Kidney epithelial cell (primary cell): ENCODE data around the gene COL1A1. TPM values are rescaled to one million over a fixed set of nuclear protein-coding genes. Genes with fewer than 3 reads are reported as not detected.

Source experiments
- DNase-seq: peaks from one replicate; pipeline ENCODE4 v3.0.0-alpha.2; 2010; ENCODE audit warnings: low read depth
- H3K27me3 ChIP-seq: 2 replicates; pipeline ENCODE4 v1.6.0; 2011; ENCODE audit warnings: low read length; ENCODE audit not compliant: control insufficient read depth, insufficient read depth
- H3K36me3 ChIP-seq: 2 replicates; pipeline ENCODE4 v1.5.1; 2011; ENCODE audit warnings: low read length; ENCODE audit not compliant: control insufficient read depth, insufficient read depth
- H3K4me3 ChIP-seq: 2 replicates; pipeline ENCODE4 v1.5.1; 2011; ENCODE audit warnings: low read depth, mild to moderate bottlenecking, control low read depth, low read length
- CTCF ChIP-seq: IDR thresholded peaks from 2 replicates; pipeline ENCODE4 v1.5.1; 2011; ENCODE audit warnings: mild to moderate bottlenecking, moderate library complexity, low read length, control low read depth, inconsistent platforms; ENCODE audit not compliant: insufficient read depth, poor library complexity, severe bottlenecking
- total RNA-seq: library from RNA; depleted of rRNA; stranded (reverse); fragments of >200 nt; gene quantifications from 2 replicates; pipeline ENCODE4 v1.2.3, GENCODE V29; 2015

COL1A1 gene
- total RNA-seq, 1 donor from 2014 or later = 139 TPM

DNA sequence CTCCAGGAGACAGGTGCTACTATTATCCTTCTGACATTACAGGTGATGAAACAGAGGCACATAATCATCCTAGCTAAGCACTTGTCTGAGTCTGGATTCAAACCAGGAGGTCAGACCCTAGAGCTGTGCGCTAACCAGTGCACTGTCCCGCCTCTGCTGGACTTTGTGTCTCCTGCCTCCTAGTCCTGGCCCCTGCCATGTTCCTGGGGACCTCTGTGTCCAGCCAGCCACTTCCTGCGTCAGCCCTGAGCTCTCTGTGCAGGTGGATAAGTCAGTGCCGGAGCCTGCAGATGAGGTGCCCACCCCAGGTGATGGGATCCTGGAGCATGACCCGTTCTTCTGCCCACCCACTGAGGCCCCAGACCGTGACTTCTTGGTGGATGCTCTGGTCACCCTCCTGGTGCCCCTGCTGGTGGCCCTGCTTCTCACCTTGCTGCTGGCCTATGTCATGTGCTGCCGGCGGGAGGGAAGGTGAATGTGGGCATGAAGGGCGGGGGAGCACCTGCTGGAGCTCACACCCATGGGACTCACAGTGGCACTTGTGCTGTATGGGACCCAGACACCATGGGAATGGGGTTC, 31.5 kb downstream of the COL1A1 start:
- TF ChIP-seq CTCF = no peak
- H3K4me3 ChIP-seq = no peak overlapping the region
- no peak for DNase-seq

GRCh38 chr17:50169121-50169764, 32.2 kb downstream of the COL1A1 start:
- Histone ChIP-seq H3K4me3 (no peak overlapping the region), H3K36me3 (no peaks in the 10 kb centered on the region), H3K27me3 (peaks cover 4% of the 10 kb centered on the region)
- DNase-seq = no peak
- TF ChIP-seq CTCF = peak; percentile 91

More for the DNA sequence above, 31.5 kb downstream of the COL1A1 start:
- H3K36me3 ChIP-seq = no peaks in the 10 kb centered on the region
- H3K27me3 ChIP-seq = peaks cover 4% of the 10 kb centered on the region

- Histone ChIP-seq H3K27me3 (peaks cover 4% of the 10 kb centered on the region), H3K4me3 (no peak overlapping the region), H3K36me3 (no peaks in the 10 kb centered on the region)
- no peak for DNase-seq
- TF ChIP-seq CTCF = no peak
Measured at GRCh38 chr17:50168319-50168718, 33.1 kb downstream of the COL1A1 start.

DNA sequence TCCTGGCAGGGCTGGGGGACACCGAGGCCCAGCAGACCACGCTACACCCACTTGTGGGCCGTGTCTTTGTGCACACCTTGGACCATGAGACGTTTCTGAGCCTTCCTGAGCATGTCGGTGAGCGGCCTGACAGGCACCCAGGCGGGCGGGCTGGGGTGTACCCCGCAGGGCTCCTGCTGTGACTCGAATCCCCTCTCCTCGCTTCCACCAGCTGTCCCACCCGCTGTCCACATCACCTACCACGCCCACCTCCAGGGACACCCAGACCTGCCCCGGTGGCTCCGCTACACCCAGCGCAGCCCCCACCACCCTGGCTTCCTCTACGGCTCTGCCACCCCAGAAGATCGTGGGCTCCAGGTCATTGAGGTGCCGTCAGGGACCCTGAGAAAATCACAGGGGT, 34.1 kb downstream of the COL1A1 start:
- no peak for TF ChIP-seq CTCF
- no peaks in the 10 kb centered on the region for H3K36me3 ChIP-seq
- no peak for DNase-seq
- peaks cover 4% of the 10 kb centered on the region for H3K27me3 ChIP-seq
- no peak overlapping the region for H3K4me3 ChIP-seq

GRCh38 chr17:50166518-50167181, 34.8 kb downstream of the COL1A1 start:
- no peak for TF ChIP-seq CTCF
- Histone ChIP-seq H3K36me3 (no peaks in the 10 kb centered on the region), H3K4me3 (no peak overlapping the region), H3K27me3 (peaks cover 4% of the 10 kb centered on the region)
- no peak for DNase-seq
